H1 (cell line): ENCODE results near the gene SYN1. TPM values are rescaled to one million over a fixed set of nuclear protein-coding genes. Genes with fewer than 3 reads are reported as not detected.

Source experiments
- CTCF ChIA-PET: fragments of 300-600 bp; sonication (Branson Sonifier 250); formaldehyde crosslinking; loops from one replicate; lab custom pipeline; 2021; ENCODE audit not compliant: partially characterized antibody; lab: Charles Lee
- POLR2A ChIA-PET: fragments of 300-600 bp; sonication (Branson Sonifier 250); formaldehyde crosslinking; loops from one replicate; lab custom pipeline; 2021; ENCODE audit warnings: inconsistent platforms; ENCODE audit not compliant: partially characterized antibody; lab: Charles Lee
- DNase-seq, 2 experiments: peaks; one replicate each; pipeline versions ENCODE4 v3.0.0 to v3.0.0-alpha.2; 2010 to 2022; ENCODE audit warnings: low spot score in 2 of 2, low read depth in 1 of 2, mixed read lengths in 1 of 2
- FAIRE-seq: peaks from 2 replicates; lab custom pipeline; 2011; peaks lifted over from hg19 to GRCh38; lab: Jason Lieb, UNC
- H2AFZ ChIP-seq: 2 replicates; pipeline ENCODE4 v1.8.1; 2012; ENCODE audit warnings: low read length, inconsistent platforms
- H2AK5ac ChIP-seq: 2 replicates; pipeline ENCODE4 v1.6.1; 2013; ENCODE audit warnings: low read depth, low read length
- H2BK120ac ChIP-seq: replicated peaks from 2 replicates; pipeline ENCODE3; 2013; ENCODE audit warnings: low read depth, low read length, inconsistent platforms
- H2BK12ac ChIP-seq: 2 replicates; pipeline ENCODE4 v1.6.1; 2013; ENCODE audit warnings: low read depth, low read length
- H2BK15ac ChIP-seq: 2 replicates; pipeline ENCODE4 v1.6.1; 2013; ENCODE audit warnings: low read length
- H2BK20ac ChIP-seq: 2 replicates; pipeline ENCODE4 v1.6.1; 2013; ENCODE audit warnings: low read length
- H2BK5ac ChIP-seq: 2 replicates; pipeline ENCODE4 v1.6.1; 2013; ENCODE audit warnings: low read depth, low read length
- H3K14ac ChIP-seq: 2 replicates; pipeline ENCODE4 v1.6.1; 2013; ENCODE audit warnings: inconsistent platforms; ENCODE audit not compliant: insufficient read length
- H3K18ac ChIP-seq: 2 replicates; pipeline ENCODE4 v1.6.1; 2013; ENCODE audit warnings: low read length; ENCODE audit errors: extremely low read depth
- H3K23ac ChIP-seq: 2 replicates; pipeline ENCODE4 v1.6.1; 2013; ENCODE audit warnings: inconsistent platforms; ENCODE audit not compliant: insufficient read length
- H3K23me2 ChIP-seq: 2 replicates; pipeline ENCODE4 v1.6.1; 2013; ENCODE audit warnings: low read depth, low read length
- H3K27ac ChIP-seq: 2 replicates; pipeline ENCODE4 v1.6.1; 2011; ENCODE audit warnings: low read depth, low read length, inconsistent platforms
- H3K27me3 ChIP-seq, 4 experiments: replicated peaks in 1 of 4; 1 replicate in 1 of 4; 2 replicates in 3 of 4; pipeline versions ENCODE4 v1.6.1 to v1.8.1; 2011 to 2013; ENCODE audit warnings: low read length in 3 of 4, mild to moderate bottlenecking in 3 of 4, inconsistent platforms in 2 of 4, mixed read lengths in 2 of 4, moderate library complexity in 1 of 4; ENCODE audit not compliant: control insufficient read depth in 3 of 4, insufficient read depth in 3 of 4; ENCODE audit errors: extremely low read depth in 1 of 4
- H3K36me3 ChIP-seq, 4 experiments: 2 replicates each; pipeline versions ENCODE4 v1.6.1 to v1.8.1; 2011 to 2013; ENCODE audit warnings: mild to moderate bottlenecking in 4 of 4, low read length in 3 of 4, moderate library complexity in 2 of 4, control low read depth in 1 of 4, inconsistent platforms in 1 of 4; ENCODE audit not compliant: insufficient read depth in 4 of 4, control insufficient read depth in 2 of 4
- H3K4ac ChIP-seq: replicated peaks from 2 replicates; pipeline ENCODE3; 2013; ENCODE audit warnings: low read length, low read depth, mixed read lengths, inconsistent platforms; ENCODE audit not compliant: insufficient read length
- H3K4me1 ChIP-seq, 4 experiments: replicated peaks in 1 of 4; 1 replicate in 1 of 4; 2 replicates in 3 of 4; pipeline versions ENCODE4 v1.6.1 to v1.8.1; 2011 to 2013; ENCODE audit warnings: low read length in 3 of 4, inconsistent platforms in 2 of 4, mixed read lengths in 1 of 4; ENCODE audit not compliant: insufficient read depth in 4 of 4, control insufficient read depth in 3 of 4
- H3K4me2 ChIP-seq, 2 experiments: 2 replicates each; pipeline versions ENCODE4 v1.6.1 to v1.8.1; 2011 to 2013; ENCODE audit warnings: low read depth in 2 of 2, low read length in 2 of 2, control low read depth in 1 of 2, inconsistent platforms in 1 of 2, mild to moderate bottlenecking in 1 of 2; ENCODE audit not compliant: insufficient read depth in 1 of 2
- H3K4me3 ChIP-seq, 4 experiments: fragments of 200-600, 300-600 bp in 1 of 4; sonication (generic), shearing (Covaris generic), sonication (Bioruptor Twin) in 1 of 4; 2 replicates each; pipeline versions ENCODE4 v1.5.1 to v1.8.1; 2011 to 2016; ENCODE audit warnings: low read length in 4 of 4, low read depth in 3 of 4, control low read depth in 2 of 4, inconsistent platforms in 2 of 4, mild to moderate bottlenecking in 2 of 4, mixed read lengths in 1 of 4, moderate library complexity in 1 of 4; ENCODE audit not compliant: insufficient read depth in 2 of 4; ENCODE audit errors: extremely low read depth in 1 of 4
- H3K56ac ChIP-seq: replicated peaks from 2 replicates; pipeline ENCODE3; 2013; ENCODE audit warnings: low read depth, mild to moderate bottlenecking, mixed read lengths, low read length, inconsistent platforms; ENCODE audit not compliant: insufficient read length
- H3K79me1 ChIP-seq: 2 replicates; pipeline ENCODE4 v1.6.1; 2013; ENCODE audit warnings: low read depth, low read length, control low read depth
- H3K79me2 ChIP-seq, 2 experiments: 2 replicates each; pipeline versions ENCODE4 v1.6.1 to v1.8.1; 2012 to 2013; ENCODE audit warnings: low read length in 2 of 2, mild to moderate bottlenecking in 2 of 2, inconsistent platforms in 1 of 2; ENCODE audit not compliant: insufficient read depth in 2 of 2, control insufficient read depth in 1 of 2
- H3K9ac ChIP-seq, 4 experiments: replicated peaks in 1 of 4; 1 replicate in 1 of 4; 2 replicates in 3 of 4; pipeline versions ENCODE4 v1.6.1 to v1.8.1; 2011 to 2013; ENCODE audit warnings: low read depth in 3 of 4, low read length in 3 of 4, control low read depth in 2 of 4, mild to moderate bottlenecking in 2 of 4, moderate library complexity in 2 of 4, inconsistent platforms in 1 of 4; ENCODE audit errors: extremely low read depth in 1 of 4
- H3K9me3 ChIP-seq, 2 experiments: 2 replicates each; pipeline versions ENCODE4 v1.6.1 to v1.8.1; 2012 to 2013; ENCODE audit warnings: mild to moderate bottlenecking in 2 of 2, moderate library complexity in 2 of 2, control low read depth in 1 of 2, inconsistent platforms in 1 of 2, low read depth in 1 of 2, low read length in 1 of 2, mixed read lengths in 1 of 2; ENCODE audit not compliant: insufficient read depth in 2 of 2
- H4K20me1 ChIP-seq, 2 experiments: replicated peaks in 1 of 2; 2 replicates each; pipeline versions ENCODE3 to v1.8.1; 2011 to 2013; ENCODE audit warnings: inconsistent platforms in 2 of 2, low read length in 2 of 2, mild to moderate bottlenecking in 1 of 2; ENCODE audit not compliant: insufficient read depth in 2 of 2, control insufficient read depth in 1 of 2
- H4K5ac ChIP-seq: 2 replicates; pipeline ENCODE4 v1.6.1; 2013; ENCODE audit warnings: low read length, low read depth, mixed read lengths, inconsistent platforms; ENCODE audit not compliant: insufficient read length
- H4K8ac ChIP-seq: 2 replicates; pipeline ENCODE4 v1.8.0; 2013; ENCODE audit warnings: mild to moderate bottlenecking, moderate library complexity, low read length, inconsistent platforms; ENCODE audit not compliant: insufficient read depth; ENCODE audit errors: extremely low read depth
- H4K91ac ChIP-seq: replicated peaks from 2 replicates; pipeline ENCODE3; 2013; ENCODE audit warnings: low read length, mixed read lengths, inconsistent platforms; ENCODE audit not compliant: insufficient read length
- CEBPB ChIP-seq: IDR thresholded peaks from 2 replicates; pipeline ENCODE4 v1.6.1; 2012; ENCODE audit warnings: low read depth, low read length
- EP300 ChIP-seq, 2 experiments: IDR thresholded peaks; 1 replicate in 1 of 2; 2 replicates in 1 of 2; pipeline ENCODE4 v1.6.1; 2011 to 2012; ENCODE audit warnings: low read depth in 2 of 2, low read length in 2 of 2, mild to moderate bottlenecking in 2 of 2, borderline replicate concordance in 1 of 2, inconsistent platforms in 1 of 2, moderate library complexity in 1 of 2
- JUN ChIP-seq: IDR thresholded peaks from 2 replicates; pipeline ENCODE4 v1.6.1; 2011; ENCODE audit warnings: low read depth, mild to moderate bottlenecking, improper control_type of control experiment, low read length
- JUND ChIP-seq: IDR thresholded peaks from 2 replicates; pipeline ENCODE4 v1.6.1; 2011; ENCODE audit warnings: mild to moderate bottlenecking, improper control_type of control experiment, low read length
- SIX5 ChIP-seq: IDR thresholded peaks from 2 replicates; pipeline ENCODE4 v1.6.1; 2011; ENCODE audit warnings: mild to moderate bottlenecking, low read depth, low read length
- TEAD4 ChIP-seq: IDR thresholded peaks from 2 replicates; pipeline ENCODE4 v1.6.1; 2012; ENCODE audit warnings: low read depth, low read length, inconsistent platforms, mixed read lengths
- WGBS, 2 experiments: shearing (Covaris generic) in 1 of 2; methylation state at CpG; one replicate each; pipeline versions ENCODE4 v1.1.6 to v1.1.7; 2013 to 2015; ENCODE audit warnings: low lambda C conversion rate in 2 of 2, mixed read lengths in 2 of 2, inconsistent platforms in 1 of 2, low coverage in 1 of 2, missing lambda C conversion rate in 1 of 2; ENCODE audit not compliant: insufficient replicate concordance in 2 of 2, insufficient coverage in 1 of 2, insufficient read length in 1 of 2; ENCODE audit errors: extremely low coverage in 1 of 2, missing lambda C conversion rate in 1 of 2; 5-methylcytosine and 5-hydroxymethylcytosine counted together
- polyA plus RNA-seq, 7 experiments: library from polyadenylated mRNA; depleted of rRNA in 3 of 7; stranded (reverse) in 5 of 7; unstranded in 2 of 7; fragments of >200 nt in 5 of 7; fragments of 200-250 nt in 2 of 7; gene quantifications; 1 replicate in 5 of 7; 2 replicates in 1 of 7; 4 replicates in 1 of 7; pipeline versions ENCODE4 v1.2.1 to v1.2.3, GENCODE V29; 2011 to 2013; ENCODE audit warnings: missing spikeins in 2 of 7, mixed read lengths in 2 of 7
- total RNA-seq: library from RNA; stranded (reverse); fragmentation: NEBNext Ultra II Directional; extraction: Animal tissue kit (Norgen Biotek cat#: 25700); gene quantifications from 2 replicates; pipeline ENCODE4 v1.2.1, GENCODE V29; 2021
- TF ChIP-seq, protein P1 (sequence below): IDR thresholded peaks from 2 replicates; pipeline ENCODE4 v1.6.1; 2012; ENCODE audit warnings: low read length, inconsistent platforms

Gene SYN1
- total and polyA plus RNA-seq, 2 of the 8 experiments (the other 6 are each of a cell fraction or from before 2014, with no cell fraction given), result 2.1 to 14.1 TPM

DNA sequence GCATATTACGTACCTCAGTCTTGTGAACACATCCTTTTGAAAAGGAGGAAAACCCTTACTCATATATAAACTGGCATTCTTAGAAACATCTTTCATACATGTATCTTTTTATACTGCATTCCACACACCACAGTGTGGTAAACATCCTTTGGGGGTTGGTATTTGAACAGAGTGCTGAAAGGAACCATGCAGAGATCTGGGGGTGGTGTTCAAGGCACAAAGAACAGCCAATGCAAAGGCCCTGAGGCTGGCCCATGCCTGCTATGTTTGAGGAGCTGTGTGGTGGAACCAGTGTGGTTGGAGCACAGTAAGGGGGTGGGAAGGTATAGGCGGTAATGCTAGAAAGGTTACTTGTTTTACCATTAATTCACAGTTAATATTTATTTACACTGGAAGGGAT, 28.7 kb upstream of the SYN1 start:
- H4K8ac ChIP-seq, result no peak overlapping the region
- TF ChIP-seq JUND (no peak), JUN (no peak), CEBPB (no peak), EP300 (IDR thresholded peaks at IDR 0.05; ENCODE audit: borderline replicate concordance in 1 of 2, low read depth in 2 of 2, low read length in 2 of 2) (no peak), TEAD4 (no peak), SIX5 (no peak)
- TF ChIP-seq, protein P1, sequence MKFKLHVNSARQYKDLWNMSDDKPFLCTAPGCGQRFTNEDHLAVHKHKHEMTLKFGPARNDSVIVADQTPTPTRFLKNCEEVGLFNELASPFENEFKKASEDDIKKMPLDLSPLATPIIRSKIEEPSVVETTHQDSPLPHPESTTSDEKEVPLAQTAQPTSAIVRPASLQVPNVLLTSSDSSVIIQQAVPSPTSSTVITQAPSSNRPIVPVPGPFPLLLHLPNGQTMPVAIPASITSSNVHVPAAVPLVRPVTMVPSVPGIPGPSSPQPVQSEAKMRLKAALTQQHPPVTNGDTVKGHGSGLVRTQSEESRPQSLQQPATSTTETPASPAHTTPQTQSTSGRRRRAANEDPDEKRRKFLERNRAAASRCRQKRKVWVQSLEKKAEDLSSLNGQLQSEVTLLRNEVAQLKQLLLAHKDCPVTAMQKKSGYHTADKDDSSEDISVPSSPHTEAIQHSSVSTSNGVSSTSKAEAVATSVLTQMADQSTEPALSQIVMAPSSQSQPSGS, result no peak
- H3K4me1 ChIP-seq, result peaks cover 0 to 6% (median 1%) of the 10 kb centered on the region in 4 experiments; a peak in 3 of 7 replicates
- H4K5ac ChIP-seq, result no peak overlapping the region
- H2AFZ ChIP-seq, result no peak overlapping the region
- H3K18ac ChIP-seq, result no peak overlapping the region
- H3K4me3 ChIP-seq, result no peak overlapping the region
- H2BK20ac ChIP-seq, result no peak overlapping the region
- no peak overlapping the region for H3K9ac ChIP-seq
- H2BK5ac ChIP-seq, result no peak overlapping the region
- DNase-seq (no peak), FAIRE-seq (no peak)
- H3K36me3 ChIP-seq, result peaks cover 0 to 3% (median 1%) of the 10 kb centered on the region in 4 experiments; a peak in 1 of 8 replicates
- H2BK15ac ChIP-seq, result no peak overlapping the region
- H3K4me2 ChIP-seq, result no peak overlapping the region; a peak in 1 of 4 replicates
- no peaks in the 10 kb centered on the region; the same call in 1 of the 2 replicates for H3K79me1 ChIP-seq
- WGBS, 2 experiments, result 100% methylated on average over 2 of the region's 2 CpGs; no CpG with 5 or more reads in 1 of the 2 experiments
- CTCF ChIA-PET, result interaction anchor here (0.6 to 1.5 kb wide), 2 partner anchors 23 to 147 kb away, joined by 3 read pairs; no protein-coding TSS in a partner anchor
- no peak overlapping the region for H3K4ac ChIP-seq
- peaks cover 4 to 21% of the 10 kb centered on the region in 2 experiments; a peak in 3 of 4 replicates for H3K79me2 ChIP-seq
- POLR2A ChIA-PET, result interaction anchor here (1.1 kb wide), 1 partner anchor 7 kb away, joined by 3 read pairs; no protein-coding TSS in a partner anchor
- no peak overlapping the region for H4K91ac ChIP-seq
- H3K27ac ChIP-seq, result no peak overlapping the region
- no peak overlapping the region for H3K56ac ChIP-seq
- H4K20me1 ChIP-seq, result peaks cover 0 to 8% of the 10 kb centered on the region in 2 experiments
- no peaks in the 10 kb centered on the region; the same call in 1 of the 2 replicates for H3K23me2 ChIP-seq
- H2AK5ac ChIP-seq, result no peak overlapping the region
- no peaks in the 10 kb centered on the region for H3K9me3 ChIP-seq
- no peak overlapping the region for H3K14ac ChIP-seq
- no peak overlapping the region for H2BK120ac ChIP-seq
- H3K27me3 ChIP-seq, result no peaks in the 10 kb centered on the region
- no peak overlapping the region for H3K23ac ChIP-seq
- no peak overlapping the region for H2BK12ac ChIP-seq
